Erythroblast (primary cell): ENCODE data around the gene PRM2.

Experiments
- GATA1 ChIP-seq: IDR thresholded peaks from 2 replicates; pipeline ENCODE4 v1.6.1; 2011; ENCODE audit warnings: low read depth, mild to moderate bottlenecking, control low read depth, low read length, moderate library complexity
- POLR2A ChIP-seq: IDR thresholded peaks from 2 replicates; pipeline ENCODE4 v1.6.1; 2011; ENCODE audit warnings: mild to moderate bottlenecking, low read length

- no peak for TF ChIP-seq POLR2A
- TF ChIP-seq GATA1 = no peak
Measured at GRCh38 chr16:11307639-11308492, 31.6 kb upstream of the PRM2 start.
